SK-N-SH treated with all-trans-retinoic acid at 6 μM for 48 hours (cell line): ENCODE data around the gene FGB.

Source experiments
- ATAC-seq: fragments of 200-7000 bp; cut with Tn5 transposase; 3 replicates; pipeline ENCODE4 v1.9.1; 2020; ENCODE audit warnings: mild to moderate bottlenecking, moderate library complexity
- ARNTL ChIP-seq: fragments of 450-650 bp; formaldehyde crosslinking; IDR thresholded peaks from 2 replicates; pipeline ENCODE4 v1.5.0; 2020; ENCODE audit warnings: low read depth, mild to moderate bottlenecking, moderate library complexity, borderline replicate concordance
- BACH2 ChIP-seq: fragments of 250-450 bp; sonication (Bioruptor Pico); IDR thresholded peaks from 2 replicates; pipeline ENCODE4 v1.9.0; 2021; ENCODE audit warnings: mild to moderate bottlenecking, borderline replicate concordance
- CREB5 ChIP-seq: fragments of 250-450 bp; sonication (Bioruptor Pico); IDR thresholded peaks from 2 replicates; pipeline ENCODE4 v1.5.1; 2020; ENCODE audit warnings: low read depth, mild to moderate bottlenecking, moderate library complexity
- CSDC2 ChIP-seq: fragments of 250-450 bp; sonication (Bioruptor Pico); IDR thresholded peaks from 2 replicates; pipeline ENCODE4 v1.5.0; 2020; ENCODE audit warnings: mild to moderate bottlenecking, moderate library complexity
- ESRRG ChIP-seq: fragments of 250-450 bp; sonication (Bioruptor Pico); IDR thresholded peaks from 2 replicates; pipeline ENCODE4 v1.6.1; 2021; ENCODE audit warnings: mild to moderate bottlenecking
- GLIS3 ChIP-seq: fragments of 250-450 bp; sonication (Bioruptor Pico); IDR thresholded peaks from 2 replicates; pipeline ENCODE4 v1.5.0; 2020; ENCODE audit warnings: mild to moderate bottlenecking, moderate library complexity
- ISL1 ChIP-seq: fragments of 250-450 bp; sonication (Bioruptor Pico); IDR thresholded peaks from 2 replicates; pipeline ENCODE4 v2.1.2; 2022; ENCODE audit warnings: mild to moderate bottlenecking, moderate library complexity
- OSR1 ChIP-seq: fragments of 250-450 bp; sonication (Bioruptor Pico); IDR thresholded peaks from 2 replicates; pipeline ENCODE4 v1.8.0; 2022; ENCODE audit warnings: moderate library complexity, mild to moderate bottlenecking, inconsistent platforms
- POU6F1 ChIP-seq: fragments of 250-450 bp; sonication (Bioruptor Pico); IDR thresholded peaks from 2 replicates; pipeline ENCODE4 v1.8.0; 2021; ENCODE audit warnings: low read depth, mild to moderate bottlenecking, moderate library complexity, borderline replicate concordance
- PPARA ChIP-seq: fragments of 250-450 bp; sonication (Bioruptor Pico); IDR thresholded peaks from 2 replicates; pipeline ENCODE4 v1.5.0; 2020; ENCODE audit warnings: mild to moderate bottlenecking, borderline replicate concordance
- RARB ChIP-seq: fragments of 250-450 bp; sonication (Bioruptor Pico); IDR thresholded peaks from 2 replicates; pipeline ENCODE4 v1.8.0; 2021; ENCODE audit warnings: mild to moderate bottlenecking, moderate library complexity
- SNAI2 ChIP-seq: fragments of 250-450 bp; sonication (Bioruptor Pico); IDR thresholded peaks from 2 replicates; pipeline ENCODE4 v1.5.0; 2020; ENCODE audit warnings: mild to moderate bottlenecking, moderate library complexity
- TSHZ2 ChIP-seq: fragments of 250-450 bp; sonication (Bioruptor Pico); IDR thresholded peaks from 2 replicates; pipeline ENCODE4 v1.5.0; 2020; ENCODE audit warnings: mild to moderate bottlenecking, moderate library complexity
- ZC3H10 ChIP-seq: fragments of 250-450 bp; sonication (Bioruptor Pico); IDR thresholded peaks from 2 replicates; pipeline ENCODE4 v1.5.1; 2021; ENCODE audit warnings: mild to moderate bottlenecking, moderate library complexity
- ZFP3 ChIP-seq: fragments of 250-450 bp; sonication (Bioruptor Pico); IDR thresholded peaks from 2 replicates; pipeline ENCODE4 v1.5.0; 2020; ENCODE audit warnings: mild to moderate bottlenecking, moderate library complexity
- ZFP30 ChIP-seq: fragments of 450-650 bp; formaldehyde crosslinking; IDR thresholded peaks from 2 replicates; pipeline ENCODE4 v1.5.0; 2022; ENCODE audit warnings: mild to moderate bottlenecking, moderate library complexity
- ZNF565 ChIP-seq: fragments of 450-650 bp; formaldehyde crosslinking; conservative IDR thresholded peaks from 2 replicates; pipeline ENCODE4 v1.5.0; 2020; ENCODE audit warnings: low read depth, mild to moderate bottlenecking, moderate library complexity
- ZNF70 ChIP-seq: fragments of 450-650 bp; formaldehyde crosslinking; IDR thresholded peaks from 2 replicates; pipeline ENCODE4 v1.5.0; 2020; ENCODE audit warnings: mild to moderate bottlenecking, moderate library complexity
- ZNF8 ChIP-seq: fragments of 450-650 bp; formaldehyde crosslinking; IDR thresholded peaks from 2 replicates; pipeline ENCODE4 v1.5.0; 2020; ENCODE audit warnings: mild to moderate bottlenecking, moderate library complexity
- TF ChIP-seq, protein P1 (sequence below): fragments of 250-450 bp; sonication (Bioruptor Pico); IDR thresholded peaks from 2 replicates; pipeline ENCODE4 v1.8.0; 2020; ENCODE audit warnings: mild to moderate bottlenecking, moderate library complexity, borderline replicate concordance
- TF ChIP-seq, protein P2 (sequence below): fragments of 250-450 bp; sonication (Bioruptor Pico); IDR thresholded peaks from 2 replicates; pipeline ENCODE4 v1.5.1; 2021; ENCODE audit warnings: mild to moderate bottlenecking, moderate library complexity

The FGB gene

DNA sequence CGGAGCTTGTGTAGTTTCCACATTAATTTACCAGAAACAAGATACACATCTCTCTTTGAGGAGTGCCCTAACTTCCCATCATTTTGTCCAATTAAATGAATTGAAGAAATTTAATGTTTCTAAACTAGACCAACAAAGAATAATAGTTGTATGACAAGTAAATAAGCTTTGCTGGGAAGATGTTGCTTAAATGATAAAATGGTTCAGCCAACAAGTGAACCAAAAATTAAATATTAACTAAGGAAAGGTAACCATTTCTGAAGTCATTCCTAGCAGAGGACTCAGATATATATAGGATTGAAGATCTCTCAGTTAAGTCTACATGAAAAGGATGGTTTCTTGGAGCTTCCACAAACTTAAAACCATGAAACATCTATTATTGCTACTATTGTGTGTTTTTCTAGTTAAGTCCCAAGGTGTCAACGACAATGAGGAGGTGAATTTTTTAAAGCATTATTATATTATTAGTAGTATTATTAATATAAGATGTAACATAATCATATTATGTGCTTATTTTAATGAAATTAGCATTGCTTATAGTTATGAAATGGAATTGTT, at the start of gene FGB:
TSS of gene FGB (plus strand) at position 315 of the 558 bp plus-strand sequence. CDS start at position 323, 8 bp downstream.
- TF ChIP-seq ESRRG (CRISPR knock-in tag): no peak
- no peak for TF ChIP-seq PPARA (CRISPR knock-in tag)
- no peak for TF ChIP-seq ZNF565 (CRISPR knock-in tag)
- no peak for TF ChIP-seq TSHZ2 (CRISPR knock-in tag)
- TF ChIP-seq RARB (CRISPR knock-in tag): no peak
- no peak for TF ChIP-seq ZFP3 (CRISPR knock-in tag)
- ATAC-seq: no peak

GRCh38 chr4:154516318-154517029, 46.3 kb upstream of the FGB start:
- ATAC-seq: no peak
- TF ChIP-seq OSR1 (CRISPR knock-in tag) (no peak), ZFP30 (CRISPR knock-in tag) (no peak), ZNF565 (CRISPR knock-in tag) (no peak), GLIS3 (CRISPR knock-in tag) (no peak), ARNTL (CRISPR knock-in tag) (no peak), POU6F1 (no peak), ISL1 (CRISPR knock-in tag) (no peak), ZFP3 (CRISPR knock-in tag) (no peak), ZNF70 (CRISPR knock-in tag) (no peak), CSDC2 (CRISPR knock-in tag) (no peak), PPARA (CRISPR knock-in tag) (no peak), SNAI2 (CRISPR knock-in tag) (no peak)
- TF ChIP-seq, all 23 proteins: peak for 0

- no peak for ATAC-seq
- no peak for TF ChIP-seq CREB5
- no peak for TF ChIP-seq ZNF70 (CRISPR knock-in tag)
- TF ChIP-seq PPARA (CRISPR knock-in tag): no peak
- no peak for TF ChIP-seq ZNF8 (CRISPR knock-in tag)
- no peak for TF ChIP-seq CSDC2 (CRISPR knock-in tag)
- TF ChIP-seq BACH2 (CRISPR knock-in tag): no peak
- no peak for TF ChIP-seq ZFP3 (CRISPR knock-in tag)
- TF ChIP-seq, protein P1, sequence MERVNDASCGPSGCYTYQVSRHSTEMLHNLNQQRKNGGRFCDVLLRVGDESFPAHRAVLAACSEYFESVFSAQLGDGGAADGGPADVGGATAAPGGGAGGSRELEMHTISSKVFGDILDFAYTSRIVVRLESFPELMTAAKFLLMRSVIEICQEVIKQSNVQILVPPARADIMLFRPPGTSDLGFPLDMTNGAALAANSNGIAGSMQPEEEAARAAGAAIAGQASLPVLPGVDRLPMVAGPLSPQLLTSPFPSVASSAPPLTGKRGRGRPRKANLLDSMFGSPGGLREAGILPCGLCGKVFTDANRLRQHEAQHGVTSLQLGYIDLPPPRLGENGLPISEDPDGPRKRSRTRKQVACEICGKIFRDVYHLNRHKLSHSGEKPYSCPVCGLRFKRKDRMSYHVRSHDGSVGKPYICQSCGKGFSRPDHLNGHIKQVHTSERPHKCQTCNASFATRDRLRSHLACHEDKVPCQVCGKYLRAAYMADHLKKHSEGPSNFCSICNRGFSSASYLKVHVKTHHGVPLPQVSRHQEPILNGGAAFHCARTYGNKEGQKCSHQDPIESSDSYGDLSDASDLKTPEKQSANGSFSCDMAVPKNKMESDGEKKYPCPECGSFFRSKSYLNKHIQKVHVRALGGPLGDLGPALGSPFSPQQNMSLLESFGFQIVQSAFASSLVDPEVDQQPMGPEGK (CRISPR knock-in tag): no peak
- TF ChIP-seq ZC3H10 (CRISPR knock-in tag): no peak
- no peak for TF ChIP-seq RARB (CRISPR knock-in tag)
- no peak for TF ChIP-seq SNAI2 (CRISPR knock-in tag)
- TF ChIP-seq, protein P2, sequence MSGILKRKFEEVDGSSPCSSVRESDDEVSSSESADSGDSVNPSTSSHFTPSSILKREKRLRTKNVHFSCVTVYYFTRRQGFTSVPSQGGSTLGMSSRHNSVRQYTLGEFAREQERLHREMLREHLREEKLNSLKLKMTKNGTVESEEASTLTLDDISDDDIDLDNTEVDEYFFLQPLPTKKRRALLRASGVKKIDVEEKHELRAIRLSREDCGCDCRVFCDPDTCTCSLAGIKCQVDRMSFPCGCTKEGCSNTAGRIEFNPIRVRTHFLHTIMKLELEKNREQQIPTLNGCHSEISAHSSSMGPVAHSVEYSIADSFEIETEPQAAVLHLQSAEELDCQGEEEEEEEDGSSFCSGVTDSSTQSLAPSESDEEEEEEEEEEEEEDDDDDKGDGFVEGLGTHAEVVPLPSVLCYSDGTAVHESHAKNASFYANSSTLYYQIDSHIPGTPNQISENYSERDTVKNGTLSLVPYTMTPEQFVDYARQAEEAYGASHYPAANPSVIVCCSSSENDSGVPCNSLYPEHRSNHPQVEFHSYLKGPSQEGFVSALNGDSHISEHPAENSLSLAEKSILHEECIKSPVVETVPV: no peak
- TF ChIP-seq ARNTL (CRISPR knock-in tag): no peak
Observed at GRCh38 chr4:154517591-154517990, 45.2 kb upstream of the FGB start.
